ENCODE measurements around the gene FIGN. TPM values are rescaled to one million over a fixed set of nuclear protein-coding genes. Genes with fewer than 3 reads are reported as not detected.

The FIGN gene
- total and polyA plus RNA-seq, 2 donors (not counting 1 experiment from before 2014, with no cell fraction given): 1.5 to 1.6 TPM

DNA sequence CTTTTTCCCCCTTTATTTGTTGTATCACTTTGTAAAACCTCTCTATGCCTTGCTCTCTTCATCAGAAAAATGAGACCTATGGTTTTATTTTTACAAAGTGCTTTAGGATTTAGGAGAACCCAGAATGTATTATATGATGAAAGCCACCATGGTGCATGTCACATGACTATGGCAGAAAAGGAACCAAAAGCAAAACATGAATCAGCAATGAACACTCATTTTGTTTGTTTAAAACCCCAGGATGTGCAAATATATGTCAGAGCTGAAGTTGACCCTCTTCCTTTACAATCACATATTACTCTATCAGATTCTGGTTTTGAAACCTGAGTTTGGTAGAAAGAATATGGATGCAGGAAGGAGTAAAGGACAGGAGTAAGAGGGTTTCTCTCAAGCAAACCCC lies 70.0 kb downstream of the FIGN start:
- no peak overlapping the region for H3K9ac ChIP-seq (ENCODE audit: insufficient read depth, low read length)
- no peaks in the 10 kb centered on the region for H3K27me3 ChIP-seq (ENCODE audit: control insufficient read depth, insufficient read depth, low read length)
- H2AFZ ChIP-seq (ENCODE audit: low read length): no peak overlapping the region
- TF ChIP-seq, protein P1, sequence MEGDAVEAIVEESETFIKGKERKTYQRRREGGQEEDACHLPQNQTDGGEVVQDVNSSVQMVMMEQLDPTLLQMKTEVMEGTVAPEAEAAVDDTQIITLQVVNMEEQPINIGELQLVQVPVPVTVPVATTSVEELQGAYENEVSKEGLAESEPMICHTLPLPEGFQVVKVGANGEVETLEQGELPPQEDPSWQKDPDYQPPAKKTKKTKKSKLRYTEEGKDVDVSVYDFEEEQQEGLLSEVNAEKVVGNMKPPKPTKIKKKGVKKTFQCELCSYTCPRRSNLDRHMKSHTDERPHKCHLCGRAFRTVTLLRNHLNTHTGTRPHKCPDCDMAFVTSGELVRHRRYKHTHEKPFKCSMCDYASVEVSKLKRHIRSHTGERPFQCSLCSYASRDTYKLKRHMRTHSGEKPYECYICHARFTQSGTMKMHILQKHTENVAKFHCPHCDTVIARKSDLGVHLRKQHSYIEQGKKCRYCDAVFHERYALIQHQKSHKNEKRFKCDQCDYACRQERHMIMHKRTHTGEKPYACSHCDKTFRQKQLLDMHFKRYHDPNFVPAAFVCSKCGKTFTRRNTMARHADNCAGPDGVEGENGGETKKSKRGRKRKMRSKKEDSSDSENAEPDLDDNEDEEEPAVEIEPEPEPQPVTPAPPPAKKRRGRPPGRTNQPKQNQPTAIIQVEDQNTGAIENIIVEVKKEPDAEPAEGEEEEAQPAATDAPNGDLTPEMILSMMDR (conservative IDR thresholded peaks at IDR 0.05 in 1 of 2, IDR thresholded peaks at IDR 0.05 in 1 of 2; ENCODE audit: low read depth in 1 of 2, low read length in 2 of 2): no peak
- TF ChIP-seq EZH2 (IDR thresholded peaks at IDR 0.05; ENCODE audit: low read length, missing control alignments): no peak
- H3K9me3 ChIP-seq (ENCODE audit: control insufficient read depth, insufficient read depth, low read depth, low read length): no peaks in the 10 kb centered on the region
- no peak overlapping the region for H3K27ac ChIP-seq (ENCODE audit: insufficient read depth, low read length)
- no peaks in the 10 kb centered on the region for H4K20me1 ChIP-seq (ENCODE audit: control insufficient read depth, extremely low read depth, insufficient read depth, low read length)
- H3K4me3 ChIP-seq (replicated peaks in 1 of 4; ENCODE audit: control extremely low read depth in 1 of 4, insufficient read depth in 1 of 4, low read depth in 3 of 4, low read length in 4 of 4): no peak overlapping the region
- H3K4me1 ChIP-seq (ENCODE audit: control insufficient read depth, extremely low read depth, insufficient read depth, low read length): peaks cover 2% of the 10 kb centered on the region
- DNase-seq (ENCODE audit: low read depth in 2 of 2): peak; percentile 27 to 35
- no peaks in the 10 kb centered on the region for H3K79me2 ChIP-seq (ENCODE audit: control insufficient read depth, insufficient read depth, low read length)
- no peak overlapping the region for H3K4me2 ChIP-seq (ENCODE audit: extremely low read depth, insufficient read depth, low read length)
- no peaks in the 10 kb centered on the region for H3K36me3 ChIP-seq (ENCODE audit: control insufficient read depth, insufficient read depth, low read length)

DNA sequence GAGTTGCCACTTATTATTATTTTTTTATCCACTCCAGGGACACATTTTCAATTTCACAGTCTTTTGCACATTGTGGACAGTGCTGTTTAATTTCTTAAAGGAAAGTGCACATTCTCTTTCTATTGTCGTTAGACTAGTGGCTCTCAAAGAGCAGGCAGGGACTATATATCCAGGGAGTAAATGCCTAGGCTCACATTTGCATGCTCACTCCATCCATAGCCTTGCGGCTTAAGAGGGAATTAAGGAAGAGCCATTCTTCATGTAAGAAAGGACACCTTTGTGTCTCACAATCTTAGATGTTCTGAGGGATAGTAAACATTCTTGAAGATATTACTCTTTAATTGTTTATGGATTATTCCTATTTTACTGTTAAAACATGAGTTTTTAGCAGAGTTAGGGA lies 70.8 kb downstream of the FIGN start:
- no peak overlapping the region for H2AFZ ChIP-seq (ENCODE audit: low read length)
- DNase-seq (ENCODE audit: low read depth in 2 of 2): no peak
- H3K9ac ChIP-seq (ENCODE audit: insufficient read depth, low read length): no peak overlapping the region
- TF ChIP-seq EZH2 (IDR thresholded peaks at IDR 0.05; ENCODE audit: low read length, missing control alignments): no peak
- TF ChIP-seq, protein P1 (conservative IDR thresholded peaks at IDR 0.05 in 1 of 2, IDR thresholded peaks at IDR 0.05 in 1 of 2; ENCODE audit: low read depth in 1 of 2, low read length in 2 of 2): no peak
- H3K36me3 ChIP-seq (ENCODE audit: control insufficient read depth, insufficient read depth, low read length): no peaks in the 10 kb centered on the region
- no peaks in the 10 kb centered on the region for H3K79me2 ChIP-seq (ENCODE audit: control insufficient read depth, insufficient read depth, low read length)
- no peaks in the 10 kb centered on the region for H3K27me3 ChIP-seq (ENCODE audit: control insufficient read depth, insufficient read depth, low read length)
- no peaks in the 10 kb centered on the region for H4K20me1 ChIP-seq (ENCODE audit: control insufficient read depth, extremely low read depth, insufficient read depth, low read length)
- H3K4me3 ChIP-seq (replicated peaks in 1 of 4; ENCODE audit: control extremely low read depth in 1 of 4, insufficient read depth in 1 of 4, low read depth in 3 of 4, low read length in 4 of 4): no peak overlapping the region
- no peaks in the 10 kb centered on the region for H3K9me3 ChIP-seq (ENCODE audit: control insufficient read depth, insufficient read depth, low read depth, low read length)
- no peak overlapping the region for H3K4me2 ChIP-seq (ENCODE audit: extremely low read depth, insufficient read depth, low read length)
- peaks cover 2% of the 10 kb centered on the region for H3K4me1 ChIP-seq (ENCODE audit: control insufficient read depth, extremely low read depth, insufficient read depth, low read length)
- no peak overlapping the region for H3K27ac ChIP-seq (ENCODE audit: insufficient read depth, low read length)

DNA sequence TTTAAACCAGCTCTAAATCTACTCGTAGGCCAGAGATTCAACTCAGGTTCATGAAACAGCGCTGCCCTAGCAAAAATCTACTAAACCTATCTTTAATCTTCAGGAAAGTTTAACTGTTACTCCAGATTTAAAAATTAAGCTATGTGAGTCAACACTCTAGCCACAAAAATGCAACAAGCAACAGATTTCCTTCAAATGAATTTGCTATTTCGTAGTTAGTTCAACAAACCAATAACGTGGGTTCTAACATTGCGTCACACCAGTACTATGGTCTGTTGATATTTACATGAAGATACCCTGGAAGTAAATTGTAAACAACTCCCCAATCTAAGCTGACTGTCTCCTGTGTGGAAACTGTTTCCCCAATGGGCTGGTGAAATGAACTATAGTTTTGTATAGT lies 71.2 kb downstream of the FIGN start:
- no peak overlapping the region for H3K4me2 ChIP-seq (ENCODE audit: extremely low read depth, insufficient read depth, low read length)
- H3K27me3 ChIP-seq (ENCODE audit: control insufficient read depth, insufficient read depth, low read length): no peaks in the 10 kb centered on the region
- H2AFZ ChIP-seq (ENCODE audit: low read length): no peak overlapping the region
- no peak overlapping the region for H3K4me3 ChIP-seq (replicated peaks in 1 of 4; ENCODE audit: control extremely low read depth in 1 of 4, insufficient read depth in 1 of 4, low read depth in 3 of 4, low read length in 4 of 4)
- H3K36me3 ChIP-seq (ENCODE audit: control insufficient read depth, insufficient read depth, low read length): no peaks in the 10 kb centered on the region
- H3K79me2 ChIP-seq (ENCODE audit: control insufficient read depth, insufficient read depth, low read length): no peaks in the 10 kb centered on the region
- peaks cover 2% of the 10 kb centered on the region for H3K4me1 ChIP-seq (ENCODE audit: control insufficient read depth, extremely low read depth, insufficient read depth, low read length)
- H4K20me1 ChIP-seq (ENCODE audit: control insufficient read depth, extremely low read depth, insufficient read depth, low read length): no peaks in the 10 kb centered on the region
- no peak for TF ChIP-seq EZH2 (IDR thresholded peaks at IDR 0.05; ENCODE audit: low read length, missing control alignments)
- TF ChIP-seq, protein P1 (conservative IDR thresholded peaks at IDR 0.05 in 1 of 2, IDR thresholded peaks at IDR 0.05 in 1 of 2; ENCODE audit: low read depth in 1 of 2, low read length in 2 of 2): no peak
- H3K27ac ChIP-seq (ENCODE audit: insufficient read depth, low read length): no peak overlapping the region
- DNase-seq (ENCODE audit: low read depth in 2 of 2): peak; percentile 83 to 92
- H3K9me3 ChIP-seq (ENCODE audit: control insufficient read depth, insufficient read depth, low read depth, low read length): no peaks in the 10 kb centered on the region
- no peak overlapping the region for H3K9ac ChIP-seq (ENCODE audit: insufficient read depth, low read length)

All from fibroblast of lung (primary cell).